BJ (cell line): ENCODE data around the gene SAMD14. TPM values are rescaled to one million over a fixed set of nuclear protein-coding genes. Genes with fewer than 3 reads are reported as not detected.

Source experiments
- CTCF ChIA-PET: fragments of 350-600 bp; formaldehyde crosslinking; extraction: SDS; loops from one replicate; lab custom pipeline; 2021; ENCODE audit warnings: antibody characterized with exemption, inconsistent platforms; lab: Yijun Ruan, JAX
- POLR2A ChIA-PET: fragments of 300-600 bp; sonication (Branson Sonifier 250); formaldehyde crosslinking; extraction: SDS; loops from one replicate; lab custom pipeline; 2021; ENCODE audit warnings: antibody characterized with exemption; lab: Charles Lee
- DNase-seq: peaks from one replicate; pipeline ENCODE4 v3.0.0-alpha.2; 2011; ENCODE audit warnings: low read depth
- H3K27me3 ChIP-seq: 2 replicates; pipeline ENCODE4 v1.6.0; 2011; ENCODE audit warnings: low read length; ENCODE audit not compliant: control insufficient read depth, insufficient read depth
- H3K36me3 ChIP-seq: 2 replicates; pipeline ENCODE4 v1.5.1; 2011; ENCODE audit warnings: low read length; ENCODE audit not compliant: control insufficient read depth, insufficient read depth
- H3K4me3 ChIP-seq: 2 replicates; pipeline ENCODE4 v1.5.1; 2011; ENCODE audit warnings: low read depth, mild to moderate bottlenecking, control low read depth, low read length
- CTCF ChIP-seq: IDR thresholded peaks from 2 replicates; pipeline ENCODE4 v1.5.1; 2011; ENCODE audit warnings: low read depth, mild to moderate bottlenecking, control low read depth, inconsistent platforms, low read length, moderate library complexity; ENCODE audit not compliant: insufficient read depth
- polyA minus RNA-seq: library from RNA; depleted of rRNA, polyadenylated mRNA; stranded (reverse); fragments of >200 nt; gene quantifications from 2 replicates; pipeline ENCODE4 v1.2.3, GENCODE V29; 2011; rRNA and poly(A)+ RNA removed
- polyA plus RNA-seq: library from polyadenylated mRNA; depleted of rRNA; stranded (reverse); fragments of >200 nt; gene quantifications from 2 replicates; pipeline ENCODE4 v1.2.3, GENCODE V29; 2011; rRNA removed

SAMD14 gene
- polyA plus RNA-seq (2.7 and 5.3 TPM in 2 replicates), polyA minus RNA-seq (3.1 TPM in 2 replicates)

GRCh38 chr17:50129728-50130558 lies at the start of gene SAMD14:
TSS of gene SAMD14 (minus strand) at chr17:50130160. CDS start at chr17:50124959, 5,201 bp downstream.
- Histone ChIP-seq H3K4me3 (peak within 1 kb of the TSS; percentile 54), H3K27me3 (no peaks in the 10 kb centered on the region), H3K36me3 (peaks cover 5% of the 10 kb centered on the region)
- CTCF ChIA-PET: interaction anchor here (1.0 to 1.8 kb wide), 8 partner anchors 9 to 168 kb away, joined by 3 to 5 read pairs (median 4); no protein-coding TSS in a partner anchor
- DNase-seq: no peak
- POLR2A ChIA-PET: interaction anchor here (0.6 to 0.7 kb wide), 2 partner anchors 11 to 22 kb away, joined by 4 to 14 read pairs; no protein-coding TSS in a partner anchor
- no peak for TF ChIP-seq CTCF

DNA sequence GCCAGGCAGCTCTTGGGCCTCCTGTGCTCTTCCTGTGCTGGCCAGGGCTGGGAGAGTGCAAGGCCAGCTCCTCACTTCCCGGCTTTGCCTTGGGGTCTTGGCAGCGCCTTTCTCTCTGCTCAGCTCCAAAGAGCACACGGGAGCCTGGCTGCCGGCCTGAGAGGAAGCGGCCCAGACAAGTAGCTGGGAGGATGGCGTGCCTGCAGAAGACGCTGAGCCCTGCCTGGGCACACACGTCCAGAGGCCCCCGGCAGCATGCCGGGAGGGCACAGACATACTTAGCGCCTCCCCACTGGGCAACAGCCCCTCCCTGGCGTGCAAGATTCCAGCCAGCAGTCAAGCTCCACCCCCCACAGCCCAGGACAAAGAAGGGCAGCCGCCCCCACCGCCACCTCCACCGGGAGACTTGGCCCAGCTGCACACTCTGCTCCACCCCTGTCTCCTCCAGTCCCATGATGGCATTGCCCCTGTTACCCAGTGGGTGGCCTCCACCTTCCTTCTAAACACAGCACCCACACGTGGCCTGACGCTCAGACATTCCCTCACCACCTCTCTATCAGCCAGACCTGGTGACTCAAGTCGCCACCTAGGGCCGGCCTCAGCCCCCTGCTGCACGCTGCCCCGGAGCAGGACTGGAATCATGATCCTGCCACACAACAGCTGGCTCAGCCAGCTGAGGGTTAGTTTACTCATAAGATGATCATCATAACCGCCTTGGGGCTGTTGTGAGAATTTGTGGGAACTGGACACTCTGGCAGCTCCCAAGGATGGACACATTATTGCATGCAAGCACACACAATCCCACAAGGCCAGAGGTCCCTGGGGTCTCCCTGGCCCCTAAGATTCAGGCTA lies 48.2 kb upstream of the SAMD14 start:
- ChIA-PET CTCF (interaction anchor here (0.5 to 4.0 kb wide), 21 partner anchors 9 to 138 kb away, joined by 3 to 112 read pairs (median 5); partner anchors contain the start of genes COL1A1, PPP1R9B, SGCA and TMEM92), POLR2A (interaction anchor here (0.6 to 3.4 kb wide), 11 partner anchors 13 to 114 kb away, joined by 3 to 34 read pairs (median 4); partner anchors contain the start of gene COL1A1)
- Histone ChIP-seq H3K27me3 (no peaks in the 10 kb centered on the region), H3K36me3 (peaks cover 4% of the 10 kb centered on the region; the same call in 1 of the 2 replicates), H3K4me3 (no peak overlapping the region)
- DNase-seq: peak; percentile 93
- TF ChIP-seq CTCF: peak; percentile 69

DNA sequence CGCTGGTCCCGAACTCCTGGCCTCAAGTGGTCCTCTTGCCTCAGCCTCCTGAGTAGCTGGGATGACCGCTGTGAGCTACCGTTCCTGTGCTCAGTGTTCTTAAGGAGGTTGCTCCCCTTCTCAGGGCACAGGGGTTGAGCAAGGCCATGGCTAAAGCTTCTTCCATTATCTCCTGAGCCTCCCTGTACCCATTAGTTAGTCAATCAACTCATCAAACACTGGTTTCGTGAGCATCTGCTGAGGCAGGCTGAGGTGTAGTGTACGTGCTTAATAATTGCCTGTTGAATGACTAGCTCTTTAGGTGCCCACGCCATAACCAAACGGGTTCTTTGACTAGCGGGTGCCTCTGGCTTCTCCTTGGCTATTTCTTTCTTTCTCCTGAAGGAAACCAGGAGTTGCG lies 47.5 kb upstream of the SAMD14 start:
- POLR2A ChIA-PET: interaction anchor here (1.2 to 3.4 kb wide), 6 partner anchors 14 to 93 kb away, joined by 3 to 34 read pairs (median 4); partner anchors contain the start of gene COL1A1
- H3K4me3 ChIP-seq: no peak overlapping the region

More for the DNA sequence above, 47.5 kb upstream of the SAMD14 start:
- TF ChIP-seq CTCF: no peak
- no peak for DNase-seq
- CTCF ChIA-PET: interaction anchor here (0.5 to 4.0 kb wide), 15 partner anchors 8 to 139 kb away, joined by 3 to 112 read pairs (median 7); partner anchors contain the start of genes COL1A1, PPP1R9B, SGCA and TMEM92
- peaks cover 4% of the 10 kb centered on the region; the same call in 1 of the 2 replicates for H3K36me3 ChIP-seq
- H3K27me3 ChIP-seq: no peaks in the 10 kb centered on the region
